ENCODE results near the gene SH2D7. TPM values are rescaled to one million over a fixed set of nuclear protein-coding genes. Genes with fewer than 3 reads are reported as not detected.

SH2D7 gene
- total RNA-seq, 1 experiment from 2014 or later: not detected

GRCh38 chr15:78057803-78058202, 34.6 kb upstream of the SH2D7 start:
- Histone ChIP-seq H3K4me1 (ENCODE audit: control insufficient read depth, insufficient read depth, low read length) (peaks cover 62% of the 10 kb centered on the region), H3K4me3 (ENCODE audit: low read depth in 2 of 2, low read length in 2 of 2) (no peak overlapping the region), H3K9me3 (ENCODE audit: control insufficient read depth, insufficient read depth, low read depth, low read length) (no peaks in the 10 kb centered on the region), H3K27ac (ENCODE audit: low read length) (peak overlapping the region; percentile 46; the same call in 1 of the 2 replicates), H3K36me3 (ENCODE audit: control insufficient read depth, insufficient read depth, low read length) (no peaks in the 10 kb centered on the region), H3K27me3 (ENCODE audit: control insufficient read depth, insufficient read depth, low read length) (no peaks in the 10 kb centered on the region)
- POLR2A ChIA-PET: no interaction called here
- TF ChIP-seq REST (IDR thresholded peaks at IDR 0.05; ENCODE audit: insufficient read depth in 1 of 2, low read depth in 2 of 2, low read length in 1 of 2): no peak
- intact Hi-C loops (cut with micrococcal nuclease; ENCODE audit: unreplicated experiment): no loop called here
- no TSS peak for BruUV-seq (replicated peaks)
- CTCF ChIA-PET: no interaction called here
- in situ Hi-C loops (cut with HindIII; ENCODE audit: low pct_unique_long_range_greater_than_20kb, low sequenced_read_pairs): no loop called here
- no peak for ATAC-seq
- no peak for DNase-seq (ENCODE audit: low read depth, low spot score)

GRCh38 chr15:78058401-78058935, 33.9 kb upstream of the SH2D7 start:
- H3K4me1 ChIP-seq (ENCODE audit: control insufficient read depth, insufficient read depth, low read length): peaks cover 64% of the 10 kb centered on the region
- peak overlapping the region; percentile 58; the same call in 1 of the 2 replicates for H3K27ac ChIP-seq (ENCODE audit: low read length)
- H3K4me3 ChIP-seq (ENCODE audit: low read depth in 2 of 2, low read length in 2 of 2): no peak overlapping the region
- no peaks in the 10 kb centered on the region for H3K27me3 ChIP-seq (ENCODE audit: control insufficient read depth, insufficient read depth, low read length)
- BruUV-seq (replicated peaks): no TSS peak
- DNase-seq (ENCODE audit: low read depth, low spot score) (no peak), ATAC-seq (no peak)
- in situ Hi-C loops (cut with HindIII; ENCODE audit: low pct_unique_long_range_greater_than_20kb, low sequenced_read_pairs): no loop called here
- no peak for TF ChIP-seq POLR2AphosphoS5 (IDR thresholded peaks at IDR 0.05; ENCODE audit: low read depth, low read length)
- TF ChIP-seq SIN3A (IDR thresholded peaks at IDR 0.05; ENCODE audit: borderline replicate concordance, insufficient read depth, low read depth, low read length): no peak
- TF ChIP-seq TCF7L2 (IDR thresholded peaks at IDR 0.05; ENCODE audit: low read depth, low read length): no peak
- TF ChIP-seq CTCF (IDR thresholded peaks at IDR 0.05): no peak
- TF ChIP-seq REST (IDR thresholded peaks at IDR 0.05; ENCODE audit: insufficient read depth in 1 of 2, low read depth in 2 of 2, low read length in 1 of 2): no peak
- no peaks in the 10 kb centered on the region for H3K36me3 ChIP-seq (ENCODE audit: control insufficient read depth, insufficient read depth, low read length)
- intact Hi-C loops (cut with micrococcal nuclease; ENCODE audit: unreplicated experiment): no loop called here
- no peaks in the 10 kb centered on the region for H3K9me3 ChIP-seq (ENCODE audit: control insufficient read depth, insufficient read depth, low read depth, low read length)
- ChIA-PET POLR2A (interaction anchor here (0.7 kb wide), 1 partner anchor 48 kb away, joined by 7 read pairs; no protein-coding TSS in a partner anchor), CTCF (no interaction called here)

Measured in Panc1 (cell line).